Left ventricle myocardium inferior (tissue), 1 donor: ENCODE results near the gene SLC19A3. TPM values are rescaled to one million over a fixed set of nuclear protein-coding genes. Genes with fewer than 3 reads are reported as not detected.

Source experiments
- DNase-seq: peaks from one replicate; pipeline ENCODE4 v3.0.0-alpha.2; 2020
- H3K27ac ChIP-seq: fragments of 200-600 bp; replicated peaks from 2 replicates; pipeline ENCODE4 v1.8.0; 2021
- H3K27me3 ChIP-seq: fragments of 200-600 bp; 2 replicates; pipeline ENCODE4 v1.8.0; 2021; ENCODE audit warnings: low read depth
- H3K36me3 ChIP-seq: fragments of 200-600 bp; 2 replicates; pipeline ENCODE4 v1.8.0; 2021
- H3K4me1 ChIP-seq: fragments of 200-600 bp; 2 replicates; pipeline ENCODE4 v1.8.0; 2021
- H3K4me3 ChIP-seq: fragments of 200-600 bp; 2 replicates; pipeline ENCODE4 v1.8.0; 2021; ENCODE audit warnings: mild to moderate bottlenecking, moderate library complexity
- H3K9me3 ChIP-seq: fragments of 200-600 bp; replicated peaks from 2 replicates; pipeline ENCODE4 v1.8.0; 2021
- intact Hi-C: fragments of 100-400 bp; cut with micrococcal nuclease; formaldehyde crosslinking; loops from one replicate; pipeline ENCODE4 v1.11.0; 2022
- total RNA-seq: library from RNA; stranded (reverse); fragmentation: NEBNext Ultra II Directional; extraction: Animal tissue kit (Norgen Biotek cat#: 25700); gene quantifications from one replicate; pipeline ENCODE4 v1.2.1, GENCODE V29; 2021
- TF ChIP-seq, protein P1 (sequence below): fragments of 200-600 bp; IDR thresholded peaks from 2 replicates; pipeline ENCODE4 v1.8.0; 2021; ENCODE audit warnings: antibody characterized with exemption, mild to moderate bottlenecking, borderline replicate concordance
- donor health status: DM: no; HTN: yes; CAD: no; lungs with severe emphysema.

SLC19A3 gene
- total RNA-seq, 1 donor from 2014 or later, result 0.74 TPM

GRCh38 chr2:227713291-227713690 is 4.5 kb downstream of the SLC19A3 start:
- peaks cover 9% of the 10 kb centered on the region for H3K4me1 ChIP-seq
- peaks cover 26% of the 10 kb centered on the region for H3K27me3 ChIP-seq
- intact Hi-C loops, result no loop called here
- TF ChIP-seq, protein P1, sequence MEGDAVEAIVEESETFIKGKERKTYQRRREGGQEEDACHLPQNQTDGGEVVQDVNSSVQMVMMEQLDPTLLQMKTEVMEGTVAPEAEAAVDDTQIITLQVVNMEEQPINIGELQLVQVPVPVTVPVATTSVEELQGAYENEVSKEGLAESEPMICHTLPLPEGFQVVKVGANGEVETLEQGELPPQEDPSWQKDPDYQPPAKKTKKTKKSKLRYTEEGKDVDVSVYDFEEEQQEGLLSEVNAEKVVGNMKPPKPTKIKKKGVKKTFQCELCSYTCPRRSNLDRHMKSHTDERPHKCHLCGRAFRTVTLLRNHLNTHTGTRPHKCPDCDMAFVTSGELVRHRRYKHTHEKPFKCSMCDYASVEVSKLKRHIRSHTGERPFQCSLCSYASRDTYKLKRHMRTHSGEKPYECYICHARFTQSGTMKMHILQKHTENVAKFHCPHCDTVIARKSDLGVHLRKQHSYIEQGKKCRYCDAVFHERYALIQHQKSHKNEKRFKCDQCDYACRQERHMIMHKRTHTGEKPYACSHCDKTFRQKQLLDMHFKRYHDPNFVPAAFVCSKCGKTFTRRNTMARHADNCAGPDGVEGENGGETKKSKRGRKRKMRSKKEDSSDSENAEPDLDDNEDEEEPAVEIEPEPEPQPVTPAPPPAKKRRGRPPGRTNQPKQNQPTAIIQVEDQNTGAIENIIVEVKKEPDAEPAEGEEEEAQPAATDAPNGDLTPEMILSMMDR, result no peak
- H3K4me3 ChIP-seq, result no peak overlapping the region
- no peaks in the 10 kb centered on the region for H3K9me3 ChIP-seq
- DNase-seq, result no peak
- no peaks in the 10 kb centered on the region for H3K36me3 ChIP-seq
- no peak overlapping the region for H3K27ac ChIP-seq

GRCh38 chr2:227710986-227711385 is 6.8 kb downstream of the SLC19A3 start:
- H3K27me3 ChIP-seq, result peaks cover 30% of the 10 kb centered on the region
- intact Hi-C loops, result no loop called here
- H3K27ac ChIP-seq, result no peak overlapping the region
- TF ChIP-seq, protein P1, result no peak
- no peaks in the 10 kb centered on the region for H3K9me3 ChIP-seq
- no peaks in the 10 kb centered on the region for H3K4me1 ChIP-seq
- no peak for DNase-seq
- no peak overlapping the region for H3K4me3 ChIP-seq
- no peaks in the 10 kb centered on the region for H3K36me3 ChIP-seq

- Histone ChIP-seq H3K4me1 (no peaks in the 10 kb centered on the region), H3K36me3 (no peaks in the 10 kb centered on the region), H3K27ac (no peak overlapping the region), H3K4me3 (no peak overlapping the region), H3K9me3 (peaks cover 6% of the 10 kb centered on the region), H3K27me3 (peaks cover 48% of the 10 kb centered on the region)
- TF ChIP-seq, protein P1, result no peak
- intact Hi-C loops, result no loop called here
- no peak for DNase-seq
These were observed 10.4 kb downstream of the SLC19A3 start for GRCh38 chr2:227707390-227707789.

- Histone ChIP-seq H3K36me3 (no peaks in the 10 kb centered on the region), H3K9me3 (peaks cover 10% of the 10 kb centered on the region), H3K4me1 (no peaks in the 10 kb centered on the region), H3K27me3 (peaks cover 48% of the 10 kb centered on the region), H3K27ac (no peak overlapping the region), H3K4me3 (no peak overlapping the region)
- DNase-seq, result no peak
- TF ChIP-seq, protein P1, result no peak
- intact Hi-C loops, result no loop called here
These were observed 11.0 kb downstream of the SLC19A3 start for GRCh38 chr2:227706859-227707258.

GRCh38 chr2:227703961-227704360 is 13.9 kb downstream of the SLC19A3 start:
- no peak overlapping the region for H3K4me3 ChIP-seq
- no peak overlapping the region for H3K27ac ChIP-seq
- TF ChIP-seq, protein P1, result no peak
- H3K36me3 ChIP-seq, result no peaks in the 10 kb centered on the region
- no peak for DNase-seq
- H3K9me3 ChIP-seq, result peaks cover 10% of the 10 kb centered on the region
- intact Hi-C loops, result no loop called here
- H3K4me1 ChIP-seq, result no peaks in the 10 kb centered on the region
- H3K27me3 ChIP-seq, result peaks cover 27% of the 10 kb centered on the region
